ENCODE measurements around the gene PIK3C2G.
A peak's percentile ranks its signal among the peaks of the same experiment; 100 is the strongest.
"Not testable (repeated sequence)": the region's sequence is repeated elsewhere in the genome, so short reads cannot be mapped to it uniquely, and the experiment has no call there.

PIK3C2G gene, protein sequence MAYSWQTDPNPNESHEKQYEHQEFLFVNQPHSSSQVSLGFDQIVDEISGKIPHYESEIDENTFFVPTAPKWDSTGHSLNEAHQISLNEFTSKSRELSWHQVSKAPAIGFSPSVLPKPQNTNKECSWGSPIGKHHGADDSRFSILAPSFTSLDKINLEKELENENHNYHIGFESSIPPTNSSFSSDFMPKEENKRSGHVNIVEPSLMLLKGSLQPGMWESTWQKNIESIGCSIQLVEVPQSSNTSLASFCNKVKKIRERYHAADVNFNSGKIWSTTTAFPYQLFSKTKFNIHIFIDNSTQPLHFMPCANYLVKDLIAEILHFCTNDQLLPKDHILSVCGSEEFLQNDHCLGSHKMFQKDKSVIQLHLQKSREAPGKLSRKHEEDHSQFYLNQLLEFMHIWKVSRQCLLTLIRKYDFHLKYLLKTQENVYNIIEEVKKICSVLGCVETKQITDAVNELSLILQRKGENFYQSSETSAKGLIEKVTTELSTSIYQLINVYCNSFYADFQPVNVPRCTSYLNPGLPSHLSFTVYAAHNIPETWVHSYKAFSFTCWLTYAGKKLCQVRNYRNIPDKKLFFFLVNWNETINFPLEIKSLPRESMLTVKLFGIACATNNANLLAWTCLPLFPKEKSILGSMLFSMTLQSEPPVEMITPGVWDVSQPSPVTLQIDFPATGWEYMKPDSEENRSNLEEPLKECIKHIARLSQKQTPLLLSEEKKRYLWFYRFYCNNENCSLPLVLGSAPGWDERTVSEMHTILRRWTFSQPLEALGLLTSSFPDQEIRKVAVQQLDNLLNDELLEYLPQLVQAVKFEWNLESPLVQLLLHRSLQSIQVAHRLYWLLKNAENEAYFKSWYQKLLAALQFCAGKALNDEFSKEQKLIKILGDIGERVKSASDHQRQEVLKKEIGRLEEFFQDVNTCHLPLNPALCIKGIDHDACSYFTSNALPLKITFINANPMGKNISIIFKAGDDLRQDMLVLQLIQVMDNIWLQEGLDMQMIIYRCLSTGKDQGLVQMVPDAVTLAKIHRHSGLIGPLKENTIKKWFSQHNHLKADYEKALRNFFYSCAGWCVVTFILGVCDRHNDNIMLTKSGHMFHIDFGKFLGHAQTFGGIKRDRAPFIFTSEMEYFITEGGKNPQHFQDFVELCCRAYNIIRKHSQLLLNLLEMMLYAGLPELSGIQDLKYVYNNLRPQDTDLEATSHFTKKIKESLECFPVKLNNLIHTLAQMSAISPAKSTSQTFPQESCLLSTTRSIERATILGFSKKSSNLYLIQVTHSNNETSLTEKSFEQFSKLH (N-terminal part only)

DNA sequence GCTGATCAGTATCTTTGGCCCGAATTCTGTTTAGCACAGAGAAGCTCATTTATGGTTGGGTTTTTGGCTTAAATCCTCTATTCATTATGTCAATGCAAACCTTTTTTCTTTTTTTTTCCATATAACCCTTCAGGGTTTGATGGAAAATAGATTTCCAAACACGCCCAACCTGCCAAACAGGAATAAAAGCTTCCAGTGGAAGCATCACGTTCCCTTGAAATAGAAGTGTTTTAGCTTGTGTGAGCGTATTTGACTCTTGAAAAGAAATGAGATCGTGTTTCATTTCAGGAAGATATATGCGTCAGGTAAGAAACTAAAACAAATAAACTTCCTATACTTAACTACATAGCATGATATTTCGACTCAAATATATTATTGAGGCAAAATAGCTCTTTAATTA is at the start of gene PIK3C2G:
PIK3C2G (plus strand) TSS at position 246 of the 400 bp plus-strand sequence. CDS start 20,564 bp downstream, outside the sequence.
- DNase-seq: no peak

DNA sequence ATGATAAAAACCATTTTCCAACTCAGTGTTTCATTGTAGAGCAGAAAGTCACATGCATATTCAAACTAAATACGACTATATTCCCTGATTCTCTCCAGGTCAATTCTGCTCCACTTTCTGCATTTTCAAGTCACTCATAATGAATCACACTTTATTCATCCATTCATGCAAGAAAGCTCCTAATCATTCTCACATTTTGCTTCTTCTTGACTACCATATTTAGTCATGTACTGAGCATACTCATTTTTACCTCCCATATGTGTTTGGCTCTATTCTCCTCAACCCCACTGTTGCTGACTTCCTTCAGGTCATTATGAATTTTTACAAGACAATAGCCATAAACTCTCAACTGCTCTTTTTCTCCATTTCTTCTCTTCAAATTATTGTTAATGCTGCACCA is 43.4 kb upstream of the PIK3C2G start:
- peak; percentile 74 for DNase-seq

DNA sequence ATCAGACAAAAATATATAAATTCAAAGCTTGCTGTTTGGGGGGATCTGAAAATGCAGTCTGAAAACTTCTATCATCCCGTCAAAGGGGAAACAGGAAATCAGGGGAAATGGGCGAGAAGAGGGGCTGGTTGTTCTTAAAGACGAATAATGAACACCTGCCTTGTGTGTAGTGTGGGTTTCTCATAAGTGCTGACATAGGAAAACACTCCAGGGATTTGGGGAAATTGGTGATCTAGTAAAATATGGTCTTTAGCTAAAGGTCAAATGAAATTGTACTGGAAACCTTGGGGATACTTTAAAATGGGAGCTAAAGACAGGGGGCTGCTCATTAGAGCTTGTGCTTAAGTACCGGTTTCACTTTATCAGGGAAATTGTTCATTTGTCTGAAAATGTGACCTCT is 39.6 kb upstream of the PIK3C2G start:
- no peak for DNase-seq

DNA sequence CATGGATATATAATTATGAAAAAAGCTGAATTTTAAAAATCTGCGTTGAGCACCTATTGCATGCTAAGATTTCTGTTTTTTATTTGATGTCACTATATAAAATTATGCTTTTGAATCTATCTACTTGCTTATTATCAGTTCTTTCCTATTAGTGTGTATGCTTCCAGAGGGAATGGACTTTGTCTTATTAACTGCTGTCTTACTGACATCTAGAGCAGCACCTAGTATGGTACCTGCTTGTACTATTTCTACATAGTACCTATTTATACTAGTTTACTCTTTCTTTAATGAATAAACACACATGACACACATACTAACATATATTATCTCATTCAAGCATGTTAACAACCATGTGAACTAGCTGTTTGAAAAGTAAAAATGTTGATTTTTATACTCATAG is 38.6 kb upstream of the PIK3C2G start:
- DNase-seq: no peak

DNA sequence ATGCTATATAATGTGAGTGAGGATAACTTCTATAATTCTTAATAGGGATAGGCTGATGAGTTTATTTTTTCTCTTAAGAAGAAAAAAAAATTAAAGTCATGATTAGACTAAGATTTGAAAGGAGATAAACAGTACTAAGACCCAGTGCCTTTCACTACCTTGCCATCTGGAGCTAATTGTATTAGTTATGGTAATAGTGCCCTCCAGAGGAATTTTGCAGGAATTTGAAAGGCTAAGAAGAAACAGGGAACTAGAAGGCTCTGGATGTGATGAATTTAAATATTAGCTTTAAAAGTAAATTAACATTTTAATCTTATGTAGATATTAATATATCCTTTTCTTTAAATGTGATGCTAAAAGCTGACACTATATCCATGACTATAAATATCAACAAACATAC is 36.6 kb upstream of the PIK3C2G start:
- peak; percentile 64 for DNase-seq

DNA sequence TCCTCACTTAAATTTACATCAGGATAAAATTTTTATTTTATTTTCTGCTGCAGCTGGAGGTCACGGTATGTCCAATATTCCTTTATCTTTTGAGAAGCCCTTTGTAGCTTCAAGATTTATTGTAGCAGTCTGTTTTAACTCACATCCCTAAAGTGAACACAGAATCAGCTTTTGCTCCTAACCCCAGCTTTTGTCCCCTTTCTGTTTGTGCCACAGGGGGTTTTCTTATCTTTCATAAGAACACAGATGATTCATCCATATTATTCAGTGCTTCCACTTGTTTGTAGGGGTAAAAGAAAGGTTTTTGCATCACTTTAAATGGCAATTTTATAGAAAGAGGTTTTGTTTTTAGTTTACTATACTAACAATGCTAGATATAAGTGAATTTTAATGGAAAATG is 21.8 kb upstream of the PIK3C2G start:
- no peak for DNase-seq

DNA sequence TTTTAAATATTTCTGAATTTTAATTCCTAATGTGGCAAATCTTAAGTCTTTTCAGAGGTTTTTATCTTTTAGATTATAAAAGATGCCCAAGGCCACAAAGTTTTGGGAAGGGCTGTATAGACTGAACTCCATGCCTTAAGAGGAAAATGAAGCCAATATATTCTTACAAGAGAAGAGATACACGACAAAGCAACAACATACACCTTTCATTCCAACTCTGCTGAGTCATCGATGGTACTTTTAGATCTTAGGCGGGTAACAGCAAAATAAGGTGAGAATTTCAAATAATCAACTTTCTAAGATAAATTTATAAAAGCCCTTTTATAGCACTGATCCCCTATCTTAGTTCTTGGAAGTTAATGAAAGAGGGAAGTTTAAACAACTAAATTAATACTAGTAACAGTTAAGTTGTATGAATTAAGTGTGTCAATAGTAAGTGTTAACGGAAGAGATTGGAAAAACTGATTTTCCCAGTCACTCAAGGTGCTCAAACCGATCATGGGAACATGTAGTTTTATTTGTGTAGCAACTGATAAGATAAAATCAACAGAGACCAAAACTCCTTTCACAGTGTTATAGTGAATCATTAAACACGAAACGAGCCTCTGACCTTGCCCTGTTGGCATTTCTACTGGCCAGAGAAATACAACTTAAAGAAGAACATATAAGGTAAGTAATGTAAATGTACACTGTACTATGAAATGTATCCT is 18.8 kb upstream of the PIK3C2G start:
- no peak for DNase-seq

DNA sequence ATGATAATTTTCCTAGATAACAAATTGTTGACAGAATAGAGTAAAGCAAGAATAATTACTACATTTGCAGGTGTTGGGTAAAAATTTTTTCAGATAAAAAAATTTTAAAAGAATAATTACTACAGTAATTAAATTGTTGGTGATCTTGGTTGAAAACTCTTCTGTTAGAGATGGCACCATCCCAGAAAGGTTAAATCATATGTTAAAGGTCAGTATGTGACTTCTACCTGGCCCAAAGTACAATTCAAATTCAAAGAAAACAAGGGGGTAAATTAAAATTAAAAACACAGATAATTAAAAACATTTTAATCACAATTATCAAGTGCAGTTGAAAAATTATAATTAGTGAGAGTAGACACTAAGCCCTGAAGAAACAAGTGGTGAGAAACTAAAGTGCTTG is 18.1 kb upstream of the PIK3C2G start:
- DNase-seq: no peak

DNA sequence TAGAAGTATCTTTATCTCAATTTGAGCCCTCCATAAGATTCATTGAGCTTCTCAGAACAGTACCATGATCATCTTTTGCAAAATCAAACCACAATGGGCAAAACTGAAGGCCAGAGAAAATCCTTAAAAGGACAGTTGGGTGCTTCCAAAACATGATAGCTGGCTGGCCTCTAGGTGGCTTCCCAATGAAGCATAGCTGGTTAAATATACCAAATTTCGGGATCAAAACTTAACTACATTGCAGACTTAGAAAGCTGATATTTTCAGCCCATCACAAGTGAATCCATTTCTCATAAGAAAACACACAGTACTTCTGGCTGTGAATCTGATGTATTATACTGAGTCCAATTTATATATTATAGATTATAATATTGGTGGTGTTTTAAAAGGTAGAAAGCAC is 15.3 kb upstream of the PIK3C2G start:
- DNase-seq: peak; percentile 6

DNA sequence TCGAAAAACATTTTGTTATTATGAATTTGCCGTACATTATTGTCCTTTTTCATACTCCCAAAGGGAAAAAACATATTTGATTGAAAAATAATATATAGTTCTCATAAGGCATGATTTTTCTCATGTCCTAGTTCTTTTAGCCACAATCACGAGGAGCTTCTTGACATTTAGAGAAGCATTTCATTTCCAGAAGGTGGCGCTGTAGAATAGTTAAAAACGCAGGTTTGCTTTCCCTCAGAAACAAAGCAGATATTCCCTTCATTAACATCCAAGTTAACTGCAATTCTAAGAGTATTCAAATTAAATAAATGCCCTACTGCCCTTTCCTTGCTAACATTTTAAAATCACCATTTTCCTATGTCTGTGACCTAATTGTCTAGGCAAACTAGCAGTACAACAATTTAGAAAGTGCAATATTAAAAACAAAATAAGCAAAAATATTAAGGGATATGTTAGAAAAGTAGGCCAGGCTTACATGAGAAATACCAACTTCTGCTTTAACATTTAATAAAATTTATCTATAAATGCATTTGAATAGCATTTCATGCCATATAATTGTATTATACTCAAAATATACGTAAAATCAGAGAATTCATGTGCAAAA is 10.9 kb upstream of the PIK3C2G start:
- DNase-seq: peak; percentile 58

DNA sequence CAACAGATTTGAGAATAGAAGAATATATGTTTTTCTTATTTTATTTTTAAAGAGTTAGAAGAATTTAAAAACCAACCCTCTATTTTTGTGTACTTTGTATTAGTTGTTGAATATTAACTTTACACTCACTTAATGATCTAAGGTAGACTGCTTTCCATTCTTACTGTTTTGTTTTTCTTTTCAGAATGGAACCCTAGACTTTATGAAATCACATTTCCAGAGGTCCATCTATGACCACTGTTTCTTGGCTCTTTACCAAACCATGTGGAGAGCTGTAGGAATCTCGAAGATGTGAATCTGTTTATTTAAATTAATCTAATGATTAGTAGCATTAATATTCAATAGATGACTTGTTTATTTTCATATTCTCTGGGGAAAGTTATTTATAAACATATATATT is 7.2 kb upstream of the PIK3C2G start:
- no peak for DNase-seq

DNA sequence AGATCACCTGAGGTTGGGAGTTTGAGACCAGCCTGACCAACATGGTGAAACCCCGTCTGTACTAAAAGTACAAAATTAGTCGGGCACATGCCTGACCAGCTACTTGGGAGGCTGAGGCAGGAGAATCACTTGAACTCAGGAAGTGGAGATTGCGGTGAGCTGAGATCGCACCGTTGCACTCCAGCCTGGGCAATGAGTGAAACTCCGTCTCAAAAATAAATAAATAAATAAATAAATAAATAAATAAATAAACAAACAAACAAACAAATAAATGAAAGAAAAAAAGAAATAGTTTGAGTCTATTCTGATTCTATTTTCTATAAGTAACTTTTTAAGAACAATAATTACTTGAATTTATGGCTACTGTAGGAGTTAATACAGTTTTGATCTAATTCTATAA is 6.3 kb upstream of the PIK3C2G start:
- DNase-seq: not testable (repeated sequence)

DNA sequence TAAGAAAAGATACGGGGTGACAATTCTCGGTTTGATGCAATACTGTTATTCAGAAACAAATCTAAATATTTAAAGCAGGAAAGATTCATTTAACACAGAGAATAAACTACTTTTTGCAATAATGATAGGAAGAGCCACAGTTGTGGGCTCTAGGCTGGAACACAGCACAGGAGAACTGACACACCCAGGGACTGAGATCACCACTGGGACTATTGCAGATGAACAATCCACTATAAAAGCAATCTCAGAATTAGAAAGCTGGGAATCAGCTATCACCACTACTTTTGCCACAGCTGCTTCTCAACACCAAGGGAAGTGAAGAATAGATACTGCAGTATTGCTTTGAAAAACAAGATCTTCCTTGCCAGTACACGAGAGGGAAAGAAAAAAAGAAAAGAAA is 4.1 kb upstream of the PIK3C2G start:
- no peak for DNase-seq

DNA sequence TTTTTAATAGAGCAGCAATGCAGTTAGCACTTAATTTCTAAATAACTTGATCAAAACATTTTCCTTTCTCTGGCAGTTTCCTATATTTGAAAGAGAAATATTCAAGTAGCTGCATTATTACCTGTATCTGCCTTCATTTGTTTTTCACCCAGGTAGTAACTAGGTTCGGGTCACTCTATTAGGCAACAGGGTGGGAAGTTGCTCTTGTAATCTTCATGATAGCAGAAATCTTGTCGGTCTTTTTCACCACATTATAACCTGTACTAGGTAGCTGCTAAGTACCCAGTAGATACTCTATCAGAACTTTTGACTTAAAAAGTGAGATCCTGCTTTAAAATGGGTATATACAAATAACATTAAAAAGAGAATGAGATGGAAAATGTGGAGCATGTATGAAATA is 2.4 kb upstream of the PIK3C2G start:
- no peak for DNase-seq

DNA sequence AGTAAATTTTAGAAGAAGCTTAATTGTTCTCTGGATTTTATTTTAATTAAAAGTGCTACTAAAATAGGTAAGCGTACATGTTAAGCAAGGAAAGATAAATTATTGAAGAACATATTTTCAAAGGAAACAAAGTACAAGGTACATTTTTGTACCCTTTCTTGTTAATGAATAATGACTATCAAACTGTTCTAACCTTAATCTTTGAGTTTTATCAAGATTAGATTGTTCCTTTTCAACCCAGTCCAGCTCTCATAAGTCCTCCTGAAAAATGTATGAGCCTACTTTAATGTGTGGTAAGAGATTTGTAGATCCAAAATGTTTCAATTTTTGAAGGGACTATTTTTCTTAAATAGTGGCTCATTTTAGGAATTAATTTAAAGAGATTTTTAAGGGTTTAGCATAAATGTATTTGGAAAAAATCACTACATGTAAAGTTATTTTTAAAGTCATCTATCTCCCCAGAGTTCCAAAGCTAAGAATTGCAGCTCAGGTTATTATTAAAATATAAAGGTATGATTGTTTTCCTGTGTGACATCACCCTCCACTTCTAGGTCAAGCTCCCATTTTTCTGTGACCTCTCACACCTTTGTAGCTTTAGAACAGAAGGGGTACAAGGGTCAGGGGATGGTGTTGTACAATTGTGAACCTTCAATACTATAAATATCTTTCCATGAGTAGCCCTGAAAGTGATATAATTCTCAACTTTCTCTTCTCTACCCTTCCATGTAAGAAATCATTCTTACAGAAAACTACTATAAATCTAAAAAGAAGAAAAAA is 1.2 kb upstream of the PIK3C2G start:
- DNase-seq: no peak

DNA sequence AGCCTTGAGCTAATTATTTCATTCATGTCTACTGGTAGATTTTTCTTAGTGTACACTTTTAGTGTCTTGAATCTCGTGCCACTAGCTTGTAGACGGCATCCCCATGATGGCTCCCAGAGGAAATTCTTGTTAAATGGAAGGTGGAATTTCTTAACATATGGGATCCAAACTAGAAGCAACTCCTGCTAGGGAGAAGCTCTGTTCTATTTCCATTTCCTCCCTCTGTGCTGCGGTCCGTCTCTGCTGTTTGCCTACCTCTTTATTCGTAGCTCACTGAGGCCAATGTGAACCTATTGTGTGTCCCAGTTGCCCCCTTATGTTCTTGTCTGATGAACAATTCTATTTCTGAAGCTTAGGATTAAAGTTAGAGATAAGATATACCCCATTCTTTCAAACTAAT is 588 bp downstream of the PIK3C2G start:
- DNase-seq: no peak

DNA sequence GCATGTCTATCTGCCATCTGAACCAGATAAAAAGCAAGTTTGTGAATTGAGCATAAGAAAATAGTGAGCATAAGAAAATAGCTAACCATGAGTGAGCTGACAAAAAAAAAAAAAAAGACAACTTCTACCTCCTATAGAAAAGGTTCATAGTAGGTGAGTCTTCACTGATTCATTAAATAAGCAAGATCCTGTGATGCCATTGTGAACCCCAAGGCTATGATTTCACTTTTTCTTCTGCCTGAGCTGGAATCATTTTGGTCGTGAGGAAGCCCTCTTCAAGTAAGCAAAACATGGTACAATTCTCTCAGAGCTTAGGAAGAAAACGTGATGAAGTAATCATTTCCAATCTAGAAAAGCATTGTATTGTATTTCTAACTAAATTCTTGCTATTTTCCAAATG is 1.2 kb downstream of the PIK3C2G start:
- no peak for DNase-seq

DNA sequence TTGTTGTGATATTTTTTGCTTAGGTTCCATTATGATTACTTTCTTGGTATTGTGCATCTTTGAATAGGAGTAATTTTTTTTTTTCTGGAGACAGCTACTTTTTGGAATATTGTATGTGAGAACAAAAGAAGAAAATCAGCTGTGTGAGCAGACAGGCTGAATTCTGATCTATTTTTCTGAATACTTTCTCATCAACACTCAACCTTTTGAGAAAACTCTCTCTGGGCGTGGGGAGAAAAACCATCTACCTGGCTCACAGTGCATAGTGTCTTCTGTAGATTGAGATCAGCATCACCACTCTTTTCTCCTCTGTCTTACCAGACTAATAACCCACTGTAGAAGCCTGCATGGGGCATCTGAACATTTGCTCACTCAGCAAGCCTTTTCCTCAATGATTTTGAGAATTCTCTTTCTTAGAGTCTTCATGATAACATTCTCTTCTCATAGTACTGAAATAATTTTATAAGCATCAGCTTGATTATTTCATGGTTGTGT is 3.3 kb downstream of the PIK3C2G start:
- no peak for DNase-seq

DNA sequence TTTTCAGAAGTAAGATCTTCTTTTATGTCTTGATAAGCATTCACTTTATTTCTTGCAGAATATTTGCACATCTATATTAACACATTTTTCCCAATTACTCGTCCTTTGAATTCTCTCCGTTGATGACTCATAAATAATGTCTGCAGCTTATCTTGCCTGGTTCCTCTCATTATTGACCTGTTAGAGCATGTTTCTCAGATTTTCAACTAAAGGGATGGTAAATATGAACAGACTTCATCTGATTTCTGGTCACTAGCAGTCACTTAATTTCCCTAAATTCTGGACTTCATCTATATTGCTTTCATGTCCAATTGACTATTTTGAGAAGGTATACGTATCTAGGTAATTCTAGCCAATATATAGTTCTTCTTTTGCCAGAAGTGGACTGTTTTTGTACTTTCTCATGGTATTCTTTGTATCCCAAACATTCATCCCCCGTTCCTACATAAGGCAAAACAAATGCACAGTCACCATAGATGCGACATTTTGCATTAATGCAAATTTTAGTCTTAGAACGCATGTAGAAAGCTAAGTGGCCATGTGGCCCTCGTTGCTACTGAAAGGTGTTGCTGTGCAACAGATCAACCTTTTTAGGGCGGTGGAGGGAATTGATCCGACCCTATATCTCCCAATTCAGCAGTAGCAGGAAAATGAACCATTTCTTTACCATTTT is 6.2 kb downstream of the PIK3C2G start:
- DNase-seq: no peak

DNA sequence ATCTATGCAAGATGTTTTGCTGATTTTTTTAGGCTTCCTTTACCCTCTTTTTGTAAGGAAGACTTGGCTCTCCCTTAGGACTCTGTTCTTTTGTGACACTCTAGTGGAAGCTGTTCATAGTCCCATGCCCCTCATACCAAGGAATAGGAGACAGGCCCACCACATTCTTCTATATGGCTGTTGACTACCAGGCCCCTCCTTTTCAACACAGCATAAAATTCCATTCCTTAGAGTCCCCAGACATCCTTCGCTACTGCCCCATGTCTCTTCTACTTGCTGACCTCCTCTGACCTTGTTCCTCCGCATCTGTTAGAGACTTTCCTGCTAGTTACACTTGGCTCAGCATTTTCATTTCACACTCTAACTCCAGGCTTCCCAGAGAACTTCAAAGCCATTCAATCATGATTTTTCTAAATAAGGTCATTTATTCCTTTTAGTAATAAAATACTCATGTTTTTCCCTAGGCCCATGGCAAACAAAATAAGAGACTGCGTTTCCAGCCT is 9.7 kb downstream of the PIK3C2G start:
- no peak for DNase-seq

Data from HCEC 1CT (cell line).